ENCODE measurements around the gene ACSL1.

The ACSL1 gene

GRCh38 chr4:184775854-184776555 lies 49.8 kb downstream of the ACSL1 start:
- no peak overlapping the region for H3K27ac ChIP-seq (ENCODE audit: low read length)

GRCh38 chr4:184774152-184774551 lies 51.6 kb downstream of the ACSL1 start:
- DNase-seq (ENCODE audit: low read depth, low spot score) = no peak
- no CpG with 5 or more reads among the region's 7 CpGs for WGBS (ENCODE audit: insufficient coverage, insufficient read length)
- H3K4me1 ChIP-seq (ENCODE audit: control insufficient read depth, insufficient read depth, low read length) = no peaks in the 10 kb centered on the region

More at GRCh38 chr4:184775854-184776555, 49.8 kb downstream of the ACSL1 start:
- no peaks in the 10 kb centered on the region for H3K9me3 ChIP-seq (ENCODE audit: control insufficient read depth, insufficient read depth, low read length)
- DNase-seq (ENCODE audit: low read depth, low spot score) = no peak
- H3K27me3 ChIP-seq (ENCODE audit: control insufficient read depth, insufficient read depth, low read length) = no peaks in the 10 kb centered on the region
- H3K36me3 ChIP-seq (ENCODE audit: control insufficient read depth, insufficient read depth, low read length) = no peaks in the 10 kb centered on the region
- H3K4me3 ChIP-seq (ENCODE audit: low read length) = no peak overlapping the region
- WGBS (ENCODE audit: insufficient coverage, insufficient read length) = no CpG with 5 or more reads among the region's 13 CpGs
- H3K4me1 ChIP-seq (ENCODE audit: control insufficient read depth, insufficient read depth, low read length) = no peaks in the 10 kb centered on the region

GRCh38 chr4:184771416-184771815 lies 54.4 kb downstream of the ACSL1 start:
- H3K4me1 ChIP-seq (ENCODE audit: control insufficient read depth, insufficient read depth, low read length) = no peaks in the 10 kb centered on the region
- H3K36me3 ChIP-seq (ENCODE audit: control insufficient read depth, insufficient read depth, low read length) = no peaks in the 10 kb centered on the region
- DNase-seq (ENCODE audit: low read depth, low spot score) = no peak
- WGBS (ENCODE audit: insufficient coverage, insufficient read length) = no CpG with 5 or more reads among the region's 1 CpG
- H3K27ac ChIP-seq (ENCODE audit: low read length) = no peak overlapping the region
- H3K27me3 ChIP-seq (ENCODE audit: control insufficient read depth, insufficient read depth, low read length) = no peaks in the 10 kb centered on the region
- no peak overlapping the region for H3K4me3 ChIP-seq (ENCODE audit: low read length)
- no peaks in the 10 kb centered on the region for H3K9me3 ChIP-seq (ENCODE audit: control insufficient read depth, insufficient read depth, low read length)

More at GRCh38 chr4:184774152-184774551, 51.6 kb downstream of the ACSL1 start:
- Histone ChIP-seq H3K27ac (ENCODE audit: low read length) (no peak overlapping the region), H3K4me3 (ENCODE audit: low read length) (no peak overlapping the region), H3K9me3 (ENCODE audit: control insufficient read depth, insufficient read depth, low read length) (no peaks in the 10 kb centered on the region), H3K27me3 (ENCODE audit: control insufficient read depth, insufficient read depth, low read length) (no peaks in the 10 kb centered on the region), H3K36me3 (ENCODE audit: control insufficient read depth, insufficient read depth, low read length) (no peaks in the 10 kb centered on the region)

- no peaks in the 10 kb centered on the region for H3K36me3 ChIP-seq (ENCODE audit: control insufficient read depth, insufficient read depth, low read length)
- no peaks in the 10 kb centered on the region for H3K4me1 ChIP-seq (ENCODE audit: control insufficient read depth, insufficient read depth, low read length)
- H3K9me3 ChIP-seq (ENCODE audit: control insufficient read depth, insufficient read depth, low read length) = no peaks in the 10 kb centered on the region
- WGBS (ENCODE audit: insufficient coverage, insufficient read length) = no CpG with 5 or more reads among the region's 7 CpGs
- H3K4me3 ChIP-seq (ENCODE audit: low read length) = no peak overlapping the region
- no peak overlapping the region for H3K27ac ChIP-seq (ENCODE audit: low read length)
- no peaks in the 10 kb centered on the region for H3K27me3 ChIP-seq (ENCODE audit: control insufficient read depth, insufficient read depth, low read length)
- DNase-seq (ENCODE audit: low read depth, low spot score) = no peak
Observed at GRCh38 chr4:184769141-184769765, 56.5 kb downstream of the ACSL1 start.

GRCh38 chr4:184768296-184768695 lies 57.5 kb downstream of the ACSL1 start:
- Histone ChIP-seq H3K27ac (ENCODE audit: low read length) (no peak overlapping the region), H3K4me3 (ENCODE audit: low read length) (no peak overlapping the region), H3K4me1 (ENCODE audit: control insufficient read depth, insufficient read depth, low read length) (no peaks in the 10 kb centered on the region), H3K36me3 (ENCODE audit: control insufficient read depth, insufficient read depth, low read length) (no peaks in the 10 kb centered on the region), H3K27me3 (ENCODE audit: control insufficient read depth, insufficient read depth, low read length) (no peaks in the 10 kb centered on the region), H3K9me3 (ENCODE audit: control insufficient read depth, insufficient read depth, low read length) (no peaks in the 10 kb centered on the region)
- no peak for DNase-seq (ENCODE audit: low read depth, low spot score)
- no CpG with 5 or more reads among the region's 5 CpGs for WGBS (ENCODE audit: insufficient coverage, insufficient read length)

- no peaks in the 10 kb centered on the region for H3K36me3 ChIP-seq (ENCODE audit: control insufficient read depth, insufficient read depth, low read length)
- H3K9me3 ChIP-seq (ENCODE audit: control insufficient read depth, insufficient read depth, low read length) = no peaks in the 10 kb centered on the region
- WGBS (ENCODE audit: insufficient coverage, insufficient read length) = no CpG with 5 or more reads among the region's 9 CpGs
- no peak overlapping the region for H3K27ac ChIP-seq (ENCODE audit: low read length)
- DNase-seq (ENCODE audit: low read depth, low spot score) = no peak
- H3K4me3 ChIP-seq (ENCODE audit: low read length) = no peak overlapping the region
- H3K27me3 ChIP-seq (ENCODE audit: control insufficient read depth, insufficient read depth, low read length) = no peaks in the 10 kb centered on the region
- H3K4me1 ChIP-seq (ENCODE audit: control insufficient read depth, insufficient read depth, low read length) = no peaks in the 10 kb centered on the region
Observed at GRCh38 chr4:184766446-184766845, 59.3 kb downstream of the ACSL1 start.

GRCh38 chr4:184765473-184766340 lies 60.1 kb downstream of the ACSL1 start:
- no peaks in the 10 kb centered on the region for H3K36me3 ChIP-seq (ENCODE audit: control insufficient read depth, insufficient read depth, low read length)
- no peak overlapping the region for H3K27ac ChIP-seq (ENCODE audit: low read length)

GRCh38 chr4:184764601-184765000 lies 61.2 kb downstream of the ACSL1 start:
- H3K4me3 ChIP-seq (ENCODE audit: low read length) = no peak overlapping the region
- H3K36me3 ChIP-seq (ENCODE audit: control insufficient read depth, insufficient read depth, low read length) = no peaks in the 10 kb centered on the region
- no peak for DNase-seq (ENCODE audit: low read depth, low spot score)
- no peak overlapping the region for H3K27ac ChIP-seq (ENCODE audit: low read length)
- H3K9me3 ChIP-seq (ENCODE audit: control insufficient read depth, insufficient read depth, low read length) = no peaks in the 10 kb centered on the region
- WGBS (ENCODE audit: insufficient coverage, insufficient read length) = no CpG with 5 or more reads among the region's 4 CpGs
- no peaks in the 10 kb centered on the region for H3K27me3 ChIP-seq (ENCODE audit: control insufficient read depth, insufficient read depth, low read length)
- H3K4me1 ChIP-seq (ENCODE audit: control insufficient read depth, insufficient read depth, low read length) = no peaks in the 10 kb centered on the region

More at GRCh38 chr4:184765473-184766340, 60.1 kb downstream of the ACSL1 start:
- Histone ChIP-seq H3K4me3 (ENCODE audit: low read length) (no peak overlapping the region), H3K27me3 (ENCODE audit: control insufficient read depth, insufficient read depth, low read length) (no peaks in the 10 kb centered on the region), H3K4me1 (ENCODE audit: control insufficient read depth, insufficient read depth, low read length) (no peaks in the 10 kb centered on the region), H3K9me3 (ENCODE audit: control insufficient read depth, insufficient read depth, low read length) (no peaks in the 10 kb centered on the region)
- DNase-seq (ENCODE audit: low read depth, low spot score) = no peak
- WGBS (ENCODE audit: insufficient coverage, insufficient read length) = no CpG with 5 or more reads among the region's 21 CpGs

- Histone ChIP-seq H3K36me3 (ENCODE audit: control insufficient read depth, insufficient read depth, low read length) (no peaks in the 10 kb centered on the region), H3K27me3 (ENCODE audit: control insufficient read depth, insufficient read depth, low read length) (no peaks in the 10 kb centered on the region), H3K27ac (ENCODE audit: low read length) (no peak overlapping the region), H3K4me1 (ENCODE audit: control insufficient read depth, insufficient read depth, low read length) (no peaks in the 10 kb centered on the region), H3K4me3 (ENCODE audit: low read length) (no peak overlapping the region), H3K9me3 (ENCODE audit: control insufficient read depth, insufficient read depth, low read length) (no peaks in the 10 kb centered on the region)
- WGBS (ENCODE audit: insufficient coverage, insufficient read length) = no CpG with 5 or more reads among the region's 14 CpGs
- DNase-seq (ENCODE audit: low read depth, low spot score) = no peak
Observed at GRCh38 chr4:184763150-184763780, 62.5 kb downstream of the ACSL1 start.

- no peak overlapping the region for H3K4me3 ChIP-seq (ENCODE audit: low read length)
- DNase-seq (ENCODE audit: low read depth, low spot score) = no peak
- no peaks in the 10 kb centered on the region for H3K36me3 ChIP-seq (ENCODE audit: control insufficient read depth, insufficient read depth, low read length)
- no peaks in the 10 kb centered on the region for H3K27me3 ChIP-seq (ENCODE audit: control insufficient read depth, insufficient read depth, low read length)
- H3K27ac ChIP-seq (ENCODE audit: low read length) = no peak overlapping the region
- WGBS (ENCODE audit: insufficient coverage, insufficient read length) = no CpG with 5 or more reads among the region's 5 CpGs
- H3K9me3 ChIP-seq (ENCODE audit: control insufficient read depth, insufficient read depth, low read length) = no peaks in the 10 kb centered on the region
- no peaks in the 10 kb centered on the region for H3K4me1 ChIP-seq (ENCODE audit: control insufficient read depth, insufficient read depth, low read length)
Observed at GRCh38 chr4:184762100-184762499, 63.7 kb downstream of the ACSL1 start.

All from iPS DF 6.9 (cell line).